Measurements from ENCODE around the gene ZNF774. TPM values are rescaled to one million over a fixed set of nuclear protein-coding genes. Genes with fewer than 3 reads are reported as not detected.
"Not testable (repeated sequence)": the region's sequence is repeated elsewhere in the genome, so short reads cannot be mapped to it uniquely, and the experiment has no call there.

The ZNF774 gene
- total RNA-seq, 4 donors from 2014 or later = 2.1 to 17.1 (median 5.4) TPM

DNA sequence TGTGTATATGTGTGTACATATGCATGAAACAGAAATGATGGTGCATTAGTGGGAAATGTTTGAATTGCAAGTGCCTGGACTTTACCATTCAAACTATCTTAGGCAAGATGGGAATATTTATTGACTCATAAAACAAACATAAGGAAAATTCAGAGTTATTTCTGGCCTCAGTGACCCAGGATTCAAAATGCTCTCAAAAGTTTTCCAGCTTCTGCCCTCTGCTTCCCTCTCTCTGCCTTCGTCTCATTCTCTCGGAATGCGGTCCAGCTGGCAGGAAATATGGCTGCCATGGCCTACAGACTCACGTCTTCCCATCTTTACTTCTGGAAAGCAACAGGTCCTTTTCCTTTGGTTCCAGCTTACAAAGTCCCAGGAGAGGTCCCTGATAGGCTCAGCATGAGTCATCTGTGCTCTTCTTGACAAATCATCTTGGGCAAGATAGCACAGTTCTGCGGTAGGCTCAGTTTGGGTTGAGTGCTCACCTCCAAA is 8.7 kb upstream of the ZNF774 start:
- H3K9me3 ChIP-seq = no peaks in the 10 kb centered on the region
- no peak overlapping the region for H3K27ac ChIP-seq
- TF ChIP-seq POLR2A (IDR thresholded peaks at IDR 0.05) = no peak
- H3K4me3 ChIP-seq = no peak overlapping the region
- intact Hi-C loops (cut with DNase I; ENCODE audit: low total_unique reads) = no loop called here
- in situ Hi-C loops (cut with MboI; ENCODE audit: low sequenced_read_pairs in 4 of 4) = loop anchor here in 1 of 4 donors (25.0 kb wide), 1 partner anchor 144 kb away; no protein-coding TSS in a partner anchor
- ATAC-seq (no peak), DNase-seq (no peak)
- no peaks in the 10 kb centered on the region for H3K4me1 ChIP-seq
- H3K36me3 ChIP-seq = no peaks in the 10 kb centered on the region
- no peaks in the 10 kb centered on the region for H3K27me3 ChIP-seq

DNA sequence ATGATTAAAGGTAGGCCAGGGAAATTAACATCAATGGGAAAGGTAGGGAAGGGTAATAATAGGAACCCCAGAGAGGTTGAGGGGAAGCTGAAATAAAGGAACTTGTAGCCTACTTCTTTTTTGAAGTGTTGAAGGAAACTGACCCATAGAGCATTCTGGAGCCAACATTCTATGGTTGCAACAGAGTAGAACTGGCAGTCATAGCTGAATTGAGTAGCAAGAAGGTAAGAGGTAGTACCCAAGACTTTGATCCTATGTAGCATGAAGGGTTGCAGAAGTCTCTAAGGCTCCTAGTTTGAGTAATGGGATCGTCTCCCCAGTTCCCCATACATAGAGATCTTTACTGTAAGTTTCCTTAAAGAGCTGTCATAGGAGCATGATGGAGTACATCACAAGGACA is 7.4 kb upstream of the ZNF774 start:
- Histone ChIP-seq H3K27ac (no peak overlapping the region), H3K4me1 (no peaks in the 10 kb centered on the region)

GRCh38 chr15:90345857-90346256 is 6.2 kb upstream of the ZNF774 start:
- Histone ChIP-seq H3K4me3 (no peak overlapping the region), H3K27ac (no peak overlapping the region), H3K4me1 (no peaks in the 10 kb centered on the region), H3K9me3 (no peaks in the 10 kb centered on the region), H3K36me3 (no peaks in the 10 kb centered on the region), H3K27me3 (no peaks in the 10 kb centered on the region)
- TF ChIP-seq POLR2A (IDR thresholded peaks at IDR 0.05) = no peak
- TF ChIP-seq, protein P1, sequence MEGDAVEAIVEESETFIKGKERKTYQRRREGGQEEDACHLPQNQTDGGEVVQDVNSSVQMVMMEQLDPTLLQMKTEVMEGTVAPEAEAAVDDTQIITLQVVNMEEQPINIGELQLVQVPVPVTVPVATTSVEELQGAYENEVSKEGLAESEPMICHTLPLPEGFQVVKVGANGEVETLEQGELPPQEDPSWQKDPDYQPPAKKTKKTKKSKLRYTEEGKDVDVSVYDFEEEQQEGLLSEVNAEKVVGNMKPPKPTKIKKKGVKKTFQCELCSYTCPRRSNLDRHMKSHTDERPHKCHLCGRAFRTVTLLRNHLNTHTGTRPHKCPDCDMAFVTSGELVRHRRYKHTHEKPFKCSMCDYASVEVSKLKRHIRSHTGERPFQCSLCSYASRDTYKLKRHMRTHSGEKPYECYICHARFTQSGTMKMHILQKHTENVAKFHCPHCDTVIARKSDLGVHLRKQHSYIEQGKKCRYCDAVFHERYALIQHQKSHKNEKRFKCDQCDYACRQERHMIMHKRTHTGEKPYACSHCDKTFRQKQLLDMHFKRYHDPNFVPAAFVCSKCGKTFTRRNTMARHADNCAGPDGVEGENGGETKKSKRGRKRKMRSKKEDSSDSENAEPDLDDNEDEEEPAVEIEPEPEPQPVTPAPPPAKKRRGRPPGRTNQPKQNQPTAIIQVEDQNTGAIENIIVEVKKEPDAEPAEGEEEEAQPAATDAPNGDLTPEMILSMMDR (IDR thresholded peaks at IDR 0.05 in 4 of 5, conservative IDR thresholded peaks at IDR 0.05 in 1 of 5) = no peak
- in situ Hi-C loops (cut with MboI; ENCODE audit: low sequenced_read_pairs in 4 of 4) = loop anchor here in 1 of 4 donors (25.0 kb wide), 1 partner anchor 141 kb away; no protein-coding TSS in a partner anchor
- intact Hi-C loops (cut with DNase I; ENCODE audit: low total_unique reads) = no loop called here
- DNase-seq (no peak), ATAC-seq (no peak)

More for the DNA sequence above, 7.4 kb upstream of the ZNF774 start:
- in situ Hi-C loops (cut with MboI; ENCODE audit: low sequenced_read_pairs in 4 of 4) (loop anchor here in 1 of 4 donors (25.0 kb wide), 1 partner anchor 143 kb away; no protein-coding TSS in a partner anchor), intact Hi-C loops (cut with DNase I; ENCODE audit: low total_unique reads) (no loop called here)
- H3K9me3 ChIP-seq = no peaks in the 10 kb centered on the region
- TF ChIP-seq POLR2A (IDR thresholded peaks at IDR 0.05) = no peak
- TF ChIP-seq, protein P1 (IDR thresholded peaks at IDR 0.05 in 4 of 5, conservative IDR thresholded peaks at IDR 0.05 in 1 of 5) = no peak
- H3K36me3 ChIP-seq = no peaks in the 10 kb centered on the region
- DNase-seq (no peak), ATAC-seq (no peak)
- H3K4me3 ChIP-seq = no peak overlapping the region
- H3K27me3 ChIP-seq = no peaks in the 10 kb centered on the region

GRCh38 chr15:90347431-90348065 is 4.5 kb upstream of the ZNF774 start:
- H3K4me3 ChIP-seq; ATAC-seq; H3K9me3 ChIP-seq; intact Hi-C loops (cut with DNase I; ENCODE audit: low total_unique reads); H3K27ac ChIP-seq; H3K27me3 ChIP-seq; DNase-seq; H3K4me1 ChIP-seq; H3K36me3 ChIP-seq: not testable (repeated sequence)
- in situ Hi-C loops (cut with MboI; ENCODE audit: low sequenced_read_pairs in 4 of 4) = loop anchor here in 1 of 4 donors (25.0 kb wide), 1 partner anchor 140 kb away; no protein-coding TSS in a partner anchor

DNA sequence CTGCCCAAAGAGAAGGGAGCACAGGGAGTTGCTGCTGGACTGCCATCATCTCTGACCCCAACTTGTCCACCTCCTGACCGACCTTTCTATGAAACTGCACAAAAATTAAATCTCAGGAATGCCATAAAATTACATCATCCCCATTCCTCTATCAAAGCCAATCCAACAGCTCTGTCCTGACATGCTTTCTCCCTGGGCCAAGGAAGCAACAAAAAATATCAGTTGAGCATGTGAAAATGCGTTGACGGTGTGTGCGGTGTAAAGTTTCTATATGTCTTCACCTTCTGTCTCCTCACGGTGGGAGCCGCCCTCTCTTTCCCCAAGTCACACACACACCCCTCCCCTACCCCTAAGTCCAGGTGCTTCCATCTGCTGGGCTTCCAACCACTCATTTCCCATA is 3.6 kb upstream of the ZNF774 start:
- TF ChIP-seq, protein P1 (IDR thresholded peaks at IDR 0.05 in 4 of 5, conservative IDR thresholded peaks at IDR 0.05 in 1 of 5) = no peak
- TF ChIP-seq POLR2A (IDR thresholded peaks at IDR 0.05) = no peak
- Histone ChIP-seq H3K36me3 (no peaks in the 10 kb centered on the region), H3K9me3 (no peaks in the 10 kb centered on the region), H3K4me3 (no peak overlapping the region), H3K4me1 (peaks cover 4 to 9% of the 10 kb centered on the region in 2 donors), H3K27ac (no peak overlapping the region), H3K27me3 (no peaks in the 10 kb centered on the region)
- intact Hi-C loops (cut with DNase I; ENCODE audit: low total_unique reads) (no loop called here), in situ Hi-C loops (cut with MboI; ENCODE audit: low sequenced_read_pairs in 4 of 4) (loop anchor here in 1 of 4 donors (25.0 kb wide), 1 partner anchor 139 kb away; no protein-coding TSS in a partner anchor)
- ATAC-seq (no peak), DNase-seq (no peak)

Data from gastrocnemius medialis (tissue), 4 donors.